ENCODE data around the gene KCNJ5.

The KCNJ5 gene

GRCh38 chr11:128890543-128891368 is at the start of gene KCNJ5:
TSS of gene KCNJ5 (plus strand) at chr11:128891356. CDS start at chr11:128911274, 19,918 bp downstream.
- DNase-seq: peak; percentile 32

- DNase-seq: no peak
Measured at GRCh38 chr11:128841461-128842072, 49.6 kb upstream of the KCNJ5 start.

- no peak for DNase-seq
Measured at GRCh38 chr11:128843198-128843785, 47.9 kb upstream of the KCNJ5 start.

- no peak for DNase-seq
Measured at GRCh38 chr11:128845334-128845780, 45.8 kb upstream of the KCNJ5 start.

GRCh38 chr11:128846985-128847384 is 44.2 kb upstream of the KCNJ5 start:
- no peak for DNase-seq

- DNase-seq: peak; percentile 27
Measured at GRCh38 chr11:128848815-128849455, 42.2 kb upstream of the KCNJ5 start.

GRCh38 chr11:128852327-128853023 is 38.7 kb upstream of the KCNJ5 start:
- no peak for DNase-seq

- no peak for DNase-seq
Measured at GRCh38 chr11:128853559-128853958, 37.6 kb upstream of the KCNJ5 start.

GRCh38 chr11:128854841-128855240 is 36.3 kb upstream of the KCNJ5 start:
- no peak for DNase-seq

GRCh38 chr11:128856241-128856640 is 34.9 kb upstream of the KCNJ5 start:
- no peak for DNase-seq

GRCh38 chr11:128857341-128857740 is 33.8 kb upstream of the KCNJ5 start:
- DNase-seq: no peak

- peak; percentile 40 for DNase-seq
Measured at GRCh38 chr11:128859563-128860441, 31.4 kb upstream of the KCNJ5 start.

- peak; percentile 63 for DNase-seq
Measured at GRCh38 chr11:128860571-128861361, 30.4 kb upstream of the KCNJ5 start.

GRCh38 chr11:128862406-128862805 is 28.8 kb upstream of the KCNJ5 start:
- DNase-seq: no peak

GRCh38 chr11:128862908-128863660 is 28.1 kb upstream of the KCNJ5 start:
- peak; percentile 84 for DNase-seq

GRCh38 chr11:128865490-128865889 is 25.7 kb upstream of the KCNJ5 start:
- DNase-seq: no peak

GRCh38 chr11:128867277-128867676 is 23.9 kb upstream of the KCNJ5 start, which contains the start of gene KCNJ1:
TSS of gene KCNJ1 (minus strand) at chr11:128867296. CDS start at chr11:128840243, 27,053 bp downstream.
- no peak for DNase-seq

GRCh38 chr11:128868841-128869671 is 22.1 kb upstream of the KCNJ5 start:
- DNase-seq: no peak

- DNase-seq: no peak
Measured at GRCh38 chr11:128871168-128871610, 20.0 kb upstream of the KCNJ5 start.

Data from fibroblast of upper back skin (primary cell).